SK-N-SH (cell line): ENCODE measurements around the gene NKAIN4. TPM values are rescaled to one million over a fixed set of nuclear protein-coding genes. Genes with fewer than 3 reads are reported as not detected.

Experiments used
- CTCF ChIA-PET: fragments of 300-600, 350-600 bp; formaldehyde crosslinking; extraction: SDS; loops from one replicate; lab custom pipeline; 2021; lab: Yijun Ruan, JAX
- POLR2A ChIA-PET: fragments of 350-600 bp; sonication (Branson Sonifier 250); formaldehyde crosslinking; extraction: SDS; loops from one replicate; lab custom pipeline; 2020; ENCODE audit warnings: antibody characterized with exemption, inconsistent platforms; lab: Yijun Ruan, JAX
- DNase-seq: peaks from one replicate; pipeline ENCODE4 v3.0.0; 2012
- H2AFZ ChIP-seq: fragments of 200-600 bp; sonication (generic); 2 replicates; pipeline ENCODE4 v1.8.1; 2016; ENCODE audit warnings: antibody characterized with exemption, mild to moderate bottlenecking, low read depth
- H3F3A ChIP-seq: fragments of 200-600 bp; sonication (generic); replicated peaks from 2 replicates; pipeline ENCODE3; 2016; ENCODE audit warnings: antibody characterized with exemption, mild to moderate bottlenecking; ENCODE audit not compliant: insufficient read depth
- H3K27ac ChIP-seq, 2 experiments: fragments of 200-500 bp in 1 of 2; fragments of 200-600 bp in 1 of 2; sonication (Bioruptor generic) in 1 of 2; sonication (generic), shearing (Covaris generic) in 1 of 2; 2 replicates each; pipeline versions ENCODE4 v1.5.1 to v1.6.1; 2014 to 2016; ENCODE audit warnings: low read depth in 2 of 2, inconsistent platforms in 1 of 2, low read length in 1 of 2, mild to moderate bottlenecking in 1 of 2, mixed read lengths in 1 of 2
- H3K27me3 ChIP-seq: fragments of 200-600 bp; sonication (generic), shearing (Covaris generic); 2 replicates; pipeline ENCODE4 v1.6.1; 2016; ENCODE audit warnings: mixed run types; ENCODE audit not compliant: insufficient read depth
- H3K36me3 ChIP-seq, 2 experiments: fragments of 200-500 bp in 1 of 2; fragments of 200-600 bp in 1 of 2; sonication (Bioruptor generic) in 1 of 2; sonication (generic) in 1 of 2; replicated peaks in 1 of 2; 2 replicates each; pipeline versions ENCODE3 to v1.5.1; 2014 to 2016; ENCODE audit warnings: low read length in 1 of 2, mild to moderate bottlenecking in 1 of 2; ENCODE audit not compliant: insufficient read depth in 2 of 2, control insufficient read depth in 1 of 2
- H3K4me1 ChIP-seq, 2 experiments: fragments of 200-500 bp in 1 of 2; fragments of 200-600 bp in 1 of 2; sonication (Bioruptor generic) in 1 of 2; sonication (generic), shearing (Covaris generic) in 1 of 2; 2 replicates each; pipeline versions ENCODE4 v1.5.1 to v1.6.1; 2014 to 2016; ENCODE audit warnings: low read depth in 1 of 2, low read length in 1 of 2, mixed run types in 1 of 2; ENCODE audit not compliant: insufficient read depth in 2 of 2, control insufficient read depth in 1 of 2
- H3K4me2 ChIP-seq: fragments of 200-600 bp; sonication (generic), shearing (Covaris generic); 2 replicates; pipeline ENCODE4 v1.6.1; 2017; ENCODE audit warnings: mixed run types
- H3K4me3 ChIP-seq, 2 experiments: fragments of 200-500 bp in 1 of 2; fragments of 200-600 bp in 1 of 2; sonication (Bioruptor generic) in 1 of 2; sonication (generic), shearing (Covaris generic) in 1 of 2; 2 replicates each; pipeline versions ENCODE4 v1.5.1 to v1.8.1; 2014 to 2016; ENCODE audit warnings: low read depth in 2 of 2, inconsistent platforms in 1 of 2, low read length in 1 of 2, mild to moderate bottlenecking in 1 of 2, mixed read lengths in 1 of 2, moderate library complexity in 1 of 2
- H3K79me2 ChIP-seq: fragments of 200-600 bp; sonication (generic); 2 replicates; pipeline ENCODE4 v1.8.1; 2017; ENCODE audit warnings: mild to moderate bottlenecking; ENCODE audit not compliant: insufficient read depth
- H3K9ac ChIP-seq: fragments of 200-600 bp; sonication (generic); 2 replicates; pipeline ENCODE4 v1.6.1; 2017; ENCODE audit warnings: mixed run types
- H3K9me2 ChIP-seq: fragments of 200-600 bp; sonication (generic); 2 replicates; pipeline ENCODE4 v1.6.1; 2017; ENCODE audit warnings: mixed run types
- H3K9me3 ChIP-seq: fragments of 200-600 bp; sonication (generic); 2 replicates; pipeline ENCODE4 v1.6.1; 2017; ENCODE audit warnings: mixed run types, mild to moderate bottlenecking, moderate library complexity
- H4K20me1 ChIP-seq: fragments of 200-600 bp; sonication (generic); 2 replicates; pipeline ENCODE4 v1.6.1; 2017; ENCODE audit warnings: mild to moderate bottlenecking, mixed run types; ENCODE audit not compliant: insufficient read depth
- EP300 ChIP-seq, 2 experiments: IDR thresholded peaks; 2 replicates each; pipeline versions ENCODE4 v1.4.0 to v1.6.1; 2012; ENCODE audit warnings: borderline replicate concordance in 1 of 2, low read depth in 1 of 2, low read length in 1 of 2
- EZH2phosphoT487 ChIP-seq: fragments of 200-600 bp; sonication (generic); IDR thresholded peaks from 2 replicates; pipeline ENCODE4 v1.6.1; 2017; ENCODE audit warnings: low read depth, mixed run types, mild to moderate bottlenecking, antibody characterized with exemption, moderate library complexity, borderline replicate concordance
- FOSL2 ChIP-seq: IDR thresholded peaks from 2 replicates; pipeline ENCODE4 v1.4.0; 2012; ENCODE audit warnings: low read depth, mild to moderate bottlenecking, moderate library complexity, borderline replicate concordance
- FOXJ3 ChIP-seq: sonication (generic); formaldehyde crosslinking; IDR thresholded peaks from 2 replicates; pipeline ENCODE4 v1.5.1; 2020; ENCODE audit warnings: mild to moderate bottlenecking, missing genetic modification reagents
- MXI1 ChIP-seq: IDR thresholded peaks from 2 replicates; pipeline ENCODE4 v1.6.1; 2012; ENCODE audit warnings: mild to moderate bottlenecking, low read depth, low read length, improper control_type of control experiment
- NFIC ChIP-seq: IDR thresholded peaks from 2 replicates; pipeline ENCODE4 v1.4.0; 2012; ENCODE audit warnings: borderline replicate concordance
- POLR2AphosphoS5 ChIP-seq: IDR thresholded peaks from 2 replicates; pipeline ENCODE4 v1.6.1; 2012; ENCODE audit warnings: low read depth, low read length
- RAD21 ChIP-seq: IDR thresholded peaks from 2 replicates; pipeline ENCODE4 v1.6.1; 2012; ENCODE audit warnings: mild to moderate bottlenecking, low read length
- RXRA ChIP-seq: IDR thresholded peaks from 2 replicates; pipeline ENCODE4 v1.4.0; 2012; ENCODE audit warnings: low read depth, mild to moderate bottlenecking, borderline replicate concordance
- SMC3 ChIP-seq: IDR thresholded peaks from 2 replicates; pipeline ENCODE4 v1.6.1; 2012; ENCODE audit warnings: low read depth, low read length, improper control_type of control experiment
- TAF1 ChIP-seq: IDR thresholded peaks from 2 replicates; pipeline ENCODE4 v1.6.1; 2012; ENCODE audit warnings: low read depth, mild to moderate bottlenecking, low read length, moderate library complexity, borderline replicate concordance
- TCF12 ChIP-seq: IDR thresholded peaks from 2 replicates; pipeline ENCODE4 v1.4.0; 2012
- YY1 ChIP-seq: IDR thresholded peaks from 2 replicates; pipeline ENCODE4 v1.4.0; 2012; ENCODE audit warnings: low read depth, mild to moderate bottlenecking
- WGBS: methylation state at CpG from one replicate; pipeline ENCODE4 v1.1.6; 2017; ENCODE audit warnings: low lambda C conversion rate; 5-methylcytosine and 5-hydroxymethylcytosine counted together
- polyA plus RNA-seq, 3 experiments: library from polyadenylated mRNA; depleted of rRNA; stranded (reverse); fragments of >200 nt; gene quantifications; 2 replicates each; pipeline ENCODE4 v1.2.3, GENCODE V29; 2012
- TF ChIP-seq, protein P1 (sequence below): IDR thresholded peaks from 2 replicates; pipeline ENCODE4 v1.4.0; 2012; ENCODE audit warnings: low read depth, borderline replicate concordance
- TF ChIP-seq, protein P2 (sequence below): IDR thresholded peaks from 2 replicates; pipeline ENCODE4 v1.6.1; 2012; ENCODE audit warnings: mild to moderate bottlenecking, low read depth, low read length, moderate library complexity
- TF ChIP-seq, protein P3 (sequence below): IDR thresholded peaks from 2 replicates; pipeline ENCODE4 v1.4.0; 2012; ENCODE audit warnings: low read depth
- TF ChIP-seq, protein P4 (sequence below): fragments of 200-600 bp; sonication (generic); IDR thresholded peaks from 2 replicates; pipeline ENCODE4 v1.6.1; 2017; ENCODE audit warnings: antibody characterized with exemption, mild to moderate bottlenecking, moderate library complexity

The NKAIN4 gene
- polyA plus RNA-seq, 1 of the 3 experiments (the other 2 are of a cell fraction): not detected

DNA sequence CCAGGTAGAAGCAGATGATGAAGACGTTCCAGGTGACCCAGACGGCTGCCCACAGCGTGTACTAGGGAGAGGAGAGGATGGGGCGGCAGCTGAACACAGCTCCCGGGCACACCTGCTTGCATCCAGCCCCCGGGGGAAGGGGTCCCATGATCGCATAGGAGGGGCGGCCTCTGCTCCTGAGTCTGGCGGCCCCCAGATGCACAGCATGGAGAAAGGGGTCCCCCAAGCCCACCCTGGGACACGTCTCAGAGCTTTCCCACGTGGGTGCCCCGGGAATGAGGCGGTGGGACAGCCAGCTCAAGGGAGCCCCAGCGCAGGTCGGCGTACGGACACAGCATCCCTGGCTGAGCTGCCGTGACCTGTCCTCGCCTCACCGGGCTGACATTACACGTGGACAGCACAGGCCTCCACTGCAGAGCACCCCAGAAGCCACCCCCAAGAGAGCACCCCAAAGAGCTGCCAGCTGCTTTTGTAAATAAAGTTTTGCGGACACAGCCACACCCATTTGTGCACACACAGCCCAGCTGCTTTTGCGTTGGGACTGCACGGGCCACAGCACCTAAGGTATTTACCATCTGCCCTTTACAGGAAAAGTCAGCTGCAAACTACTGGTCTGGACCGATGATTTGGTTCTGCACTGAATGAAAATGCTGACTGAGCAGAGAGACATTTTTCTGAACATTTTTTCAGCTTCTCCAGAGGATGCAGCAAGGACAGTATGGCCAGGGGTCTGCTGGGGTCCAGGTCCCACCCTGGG is 5.2 kb downstream of the NKAIN4 start (continued):
- no peak for TF ChIP-seq EZH2phosphoT487
- TF ChIP-seq FOSL2: no peak
- TF ChIP-seq, protein P1, sequence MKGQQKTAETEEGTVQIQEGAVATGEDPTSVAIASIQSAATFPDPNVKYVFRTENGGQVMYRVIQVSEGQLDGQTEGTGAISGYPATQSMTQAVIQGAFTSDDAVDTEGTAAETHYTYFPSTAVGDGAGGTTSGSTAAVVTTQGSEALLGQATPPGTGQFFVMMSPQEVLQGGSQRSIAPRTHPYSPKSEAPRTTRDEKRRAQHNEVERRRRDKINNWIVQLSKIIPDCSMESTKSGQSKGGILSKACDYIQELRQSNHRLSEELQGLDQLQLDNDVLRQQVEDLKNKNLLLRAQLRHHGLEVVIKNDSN: no peak
- no peak for TF ChIP-seq MXI1
- no peak for TF ChIP-seq TCF12
- TF ChIP-seq FOXJ3 (CRISPR knock-in tag): no peak
- no peak for TF ChIP-seq EP300 (IDR thresholded peaks at IDR 0.05; ENCODE audit: borderline replicate concordance in 1 of 2, low read depth in 1 of 2, low read length in 1 of 2)
- TF ChIP-seq, protein P2, sequence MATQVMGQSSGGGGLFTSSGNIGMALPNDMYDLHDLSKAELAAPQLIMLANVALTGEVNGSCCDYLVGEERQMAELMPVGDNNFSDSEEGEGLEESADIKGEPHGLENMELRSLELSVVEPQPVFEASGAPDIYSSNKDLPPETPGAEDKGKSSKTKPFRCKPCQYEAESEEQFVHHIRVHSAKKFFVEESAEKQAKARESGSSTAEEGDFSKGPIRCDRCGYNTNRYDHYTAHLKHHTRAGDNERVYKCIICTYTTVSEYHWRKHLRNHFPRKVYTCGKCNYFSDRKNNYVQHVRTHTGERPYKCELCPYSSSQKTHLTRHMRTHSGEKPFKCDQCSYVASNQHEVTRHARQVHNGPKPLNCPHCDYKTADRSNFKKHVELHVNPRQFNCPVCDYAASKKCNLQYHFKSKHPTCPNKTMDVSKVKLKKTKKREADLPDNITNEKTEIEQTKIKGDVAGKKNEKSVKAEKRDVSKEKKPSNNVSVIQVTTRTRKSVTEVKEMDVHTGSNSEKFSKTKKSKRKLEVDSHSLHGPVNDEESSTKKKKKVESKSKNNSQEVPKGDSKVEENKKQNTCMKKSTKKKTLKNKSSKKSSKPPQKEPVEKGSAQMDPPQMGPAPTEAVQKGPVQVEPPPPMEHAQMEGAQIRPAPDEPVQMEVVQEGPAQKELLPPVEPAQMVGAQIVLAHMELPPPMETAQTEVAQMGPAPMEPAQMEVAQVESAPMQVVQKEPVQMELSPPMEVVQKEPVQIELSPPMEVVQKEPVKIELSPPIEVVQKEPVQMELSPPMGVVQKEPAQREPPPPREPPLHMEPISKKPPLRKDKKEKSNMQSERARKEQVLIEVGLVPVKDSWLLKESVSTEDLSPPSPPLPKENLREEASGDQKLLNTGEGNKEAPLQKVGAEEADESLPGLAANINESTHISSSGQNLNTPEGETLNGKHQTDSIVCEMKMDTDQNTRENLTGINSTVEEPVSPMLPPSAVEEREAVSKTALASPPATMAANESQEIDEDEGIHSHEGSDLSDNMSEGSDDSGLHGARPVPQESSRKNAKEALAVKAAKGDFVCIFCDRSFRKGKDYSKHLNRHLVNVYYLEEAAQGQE: no peak
- TF ChIP-seq, protein P3, sequence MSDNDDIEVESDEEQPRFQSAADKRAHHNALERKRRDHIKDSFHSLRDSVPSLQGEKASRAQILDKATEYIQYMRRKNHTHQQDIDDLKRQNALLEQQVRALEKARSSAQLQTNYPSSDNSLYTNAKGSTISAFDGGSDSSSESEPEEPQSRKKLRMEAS: no peak
- no peak for TF ChIP-seq NFIC
- TF ChIP-seq RXRA: no peak

DNA sequence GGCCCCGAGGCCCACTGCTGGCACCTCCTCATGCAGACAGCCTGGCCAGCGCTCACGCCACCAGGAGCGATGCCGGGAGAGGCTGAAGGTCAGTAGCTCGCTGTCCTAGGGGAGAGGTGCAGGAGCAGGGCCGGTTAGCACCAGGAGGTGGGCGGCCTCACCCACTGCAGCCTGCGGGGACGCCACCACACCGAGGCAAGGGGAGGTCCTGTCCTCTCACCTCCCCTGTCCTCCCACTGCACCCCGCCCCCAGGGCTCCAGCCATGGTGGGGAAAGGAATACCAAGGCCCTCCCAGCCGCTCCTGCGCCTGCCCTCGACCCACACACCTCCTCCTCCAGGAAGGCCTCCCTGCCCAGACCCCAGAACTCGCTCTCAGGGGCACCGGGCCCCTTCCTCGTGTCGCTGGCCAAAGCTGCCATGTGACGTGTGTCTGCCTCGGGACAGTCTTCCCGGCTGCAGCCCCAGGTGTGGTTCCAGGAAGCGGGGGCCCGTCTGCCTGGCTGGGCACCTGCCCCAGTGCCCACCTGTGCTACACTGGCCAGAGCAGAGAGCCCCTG is 6.5 kb downstream of the NKAIN4 start:
- CTCF ChIA-PET: interaction anchor here (0.9 to 15.6 kb wide), 3 partner anchors 23 to 64 kb away, joined by 3 to 168 read pairs (median 11); no protein-coding TSS in a partner anchor
- H3K27ac ChIP-seq: no peak overlapping the region
- no peak overlapping the region for H3K4me2 ChIP-seq
- POLR2A ChIA-PET: no interaction called here
- no peak overlapping the region for H3K9ac ChIP-seq
- H3K4me1 ChIP-seq: peaks cover 0 to 4% of the 10 kb centered on the region in 2 experiments; a peak in 1 of 4 replicates
- no peaks in the 10 kb centered on the region for H3K9me3 ChIP-seq
- no peak overlapping the region for H2AFZ ChIP-seq
- no peak for DNase-seq
- peaks cover 15% of the 10 kb centered on the region; the same call in 1 of the 2 replicates for H3K27me3 ChIP-seq
- H4K20me1 ChIP-seq: no peaks in the 10 kb centered on the region
- no peaks in the 10 kb centered on the region for H3K36me3 ChIP-seq
- H3F3A ChIP-seq: no peaks in the 10 kb centered on the region
- no peak overlapping the region for H3K4me3 ChIP-seq
- no peaks in the 10 kb centered on the region for H3K79me2 ChIP-seq
- TF ChIP-seq NFIC (no peak), TAF1 (no peak), YY1 (no peak), SMC3 (no peak), TCF12 (no peak), MXI1 (no peak), POLR2AphosphoS5 (no peak), RAD21 (no peak), EP300 (IDR thresholded peaks at IDR 0.05; ENCODE audit: borderline replicate concordance in 1 of 2, low read depth in 1 of 2, low read length in 1 of 2) (no peak)
- TF ChIP-seq, protein P1: no peak
- TF ChIP-seq, protein P4, sequence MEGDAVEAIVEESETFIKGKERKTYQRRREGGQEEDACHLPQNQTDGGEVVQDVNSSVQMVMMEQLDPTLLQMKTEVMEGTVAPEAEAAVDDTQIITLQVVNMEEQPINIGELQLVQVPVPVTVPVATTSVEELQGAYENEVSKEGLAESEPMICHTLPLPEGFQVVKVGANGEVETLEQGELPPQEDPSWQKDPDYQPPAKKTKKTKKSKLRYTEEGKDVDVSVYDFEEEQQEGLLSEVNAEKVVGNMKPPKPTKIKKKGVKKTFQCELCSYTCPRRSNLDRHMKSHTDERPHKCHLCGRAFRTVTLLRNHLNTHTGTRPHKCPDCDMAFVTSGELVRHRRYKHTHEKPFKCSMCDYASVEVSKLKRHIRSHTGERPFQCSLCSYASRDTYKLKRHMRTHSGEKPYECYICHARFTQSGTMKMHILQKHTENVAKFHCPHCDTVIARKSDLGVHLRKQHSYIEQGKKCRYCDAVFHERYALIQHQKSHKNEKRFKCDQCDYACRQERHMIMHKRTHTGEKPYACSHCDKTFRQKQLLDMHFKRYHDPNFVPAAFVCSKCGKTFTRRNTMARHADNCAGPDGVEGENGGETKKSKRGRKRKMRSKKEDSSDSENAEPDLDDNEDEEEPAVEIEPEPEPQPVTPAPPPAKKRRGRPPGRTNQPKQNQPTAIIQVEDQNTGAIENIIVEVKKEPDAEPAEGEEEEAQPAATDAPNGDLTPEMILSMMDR: no peak
- TF ChIP-seq, protein P2: no peak
- 75% methylated on average over 4 of the region's 24 CpGs for WGBS
- no peaks in the 10 kb centered on the region for H3K9me2 ChIP-seq
